H1 (cell line): ENCODE measurements around the gene GDPD3. TPM values are rescaled to one million over a fixed set of nuclear protein-coding genes. Genes with fewer than 3 reads are reported as not detected.

Experiments used
- CTCF ChIA-PET: fragments of 300-600 bp; sonication (Branson Sonifier 250); formaldehyde crosslinking; loops from one replicate; lab custom pipeline; 2021; ENCODE audit not compliant: partially characterized antibody; lab: Charles Lee
- POLR2A ChIA-PET: fragments of 300-600 bp; sonication (Branson Sonifier 250); formaldehyde crosslinking; loops from one replicate; lab custom pipeline; 2021; ENCODE audit warnings: inconsistent platforms; ENCODE audit not compliant: partially characterized antibody; lab: Charles Lee
- DNase-seq, 2 experiments: peaks; one replicate each; pipeline versions ENCODE4 v3.0.0 to v3.0.0-alpha.2; 2010 to 2022; ENCODE audit warnings: low spot score in 2 of 2, low read depth in 1 of 2, mixed read lengths in 1 of 2
- FAIRE-seq: peaks from 2 replicates; lab custom pipeline; 2011; peaks lifted over from hg19 to GRCh38; lab: Jason Lieb, UNC
- H2AFZ ChIP-seq: 2 replicates; pipeline ENCODE4 v1.8.1; 2012; ENCODE audit warnings: low read length, inconsistent platforms
- H2AK5ac ChIP-seq: 2 replicates; pipeline ENCODE4 v1.6.1; 2013; ENCODE audit warnings: low read depth, low read length
- H2BK120ac ChIP-seq: replicated peaks from 2 replicates; pipeline ENCODE3; 2013; ENCODE audit warnings: low read depth, low read length, inconsistent platforms
- H2BK12ac ChIP-seq: 2 replicates; pipeline ENCODE4 v1.6.1; 2013; ENCODE audit warnings: low read depth, low read length
- H2BK15ac ChIP-seq: 2 replicates; pipeline ENCODE4 v1.6.1; 2013; ENCODE audit warnings: low read length
- H2BK20ac ChIP-seq: 2 replicates; pipeline ENCODE4 v1.6.1; 2013; ENCODE audit warnings: low read length
- H2BK5ac ChIP-seq: 2 replicates; pipeline ENCODE4 v1.6.1; 2013; ENCODE audit warnings: low read depth, low read length
- H3K14ac ChIP-seq: 2 replicates; pipeline ENCODE4 v1.6.1; 2013; ENCODE audit warnings: inconsistent platforms; ENCODE audit not compliant: insufficient read length
- H3K18ac ChIP-seq: 2 replicates; pipeline ENCODE4 v1.6.1; 2013; ENCODE audit warnings: low read length; ENCODE audit errors: extremely low read depth
- H3K23ac ChIP-seq: 2 replicates; pipeline ENCODE4 v1.6.1; 2013; ENCODE audit warnings: inconsistent platforms; ENCODE audit not compliant: insufficient read length
- H3K23me2 ChIP-seq: 2 replicates; pipeline ENCODE4 v1.6.1; 2013; ENCODE audit warnings: low read depth, low read length
- H3K27ac ChIP-seq: 2 replicates; pipeline ENCODE4 v1.6.1; 2011; ENCODE audit warnings: low read depth, low read length, inconsistent platforms
- H3K27me3 ChIP-seq, 4 experiments: replicated peaks in 1 of 4; 1 replicate in 1 of 4; 2 replicates in 3 of 4; pipeline versions ENCODE4 v1.6.1 to v1.8.1; 2011 to 2013; ENCODE audit warnings: low read length in 3 of 4, mild to moderate bottlenecking in 3 of 4, inconsistent platforms in 2 of 4, mixed read lengths in 2 of 4, moderate library complexity in 1 of 4; ENCODE audit not compliant: control insufficient read depth in 3 of 4, insufficient read depth in 3 of 4; ENCODE audit errors: extremely low read depth in 1 of 4
- H3K36me3 ChIP-seq, 4 experiments: 2 replicates each; pipeline versions ENCODE4 v1.6.1 to v1.8.1; 2011 to 2013; ENCODE audit warnings: mild to moderate bottlenecking in 4 of 4, low read length in 3 of 4, moderate library complexity in 2 of 4, control low read depth in 1 of 4, inconsistent platforms in 1 of 4; ENCODE audit not compliant: insufficient read depth in 4 of 4, control insufficient read depth in 2 of 4
- H3K4ac ChIP-seq: replicated peaks from 2 replicates; pipeline ENCODE3; 2013; ENCODE audit warnings: low read length, low read depth, mixed read lengths, inconsistent platforms; ENCODE audit not compliant: insufficient read length
- H3K4me1 ChIP-seq, 4 experiments: replicated peaks in 1 of 4; 1 replicate in 1 of 4; 2 replicates in 3 of 4; pipeline versions ENCODE4 v1.6.1 to v1.8.1; 2011 to 2013; ENCODE audit warnings: low read length in 3 of 4, inconsistent platforms in 2 of 4, mixed read lengths in 1 of 4; ENCODE audit not compliant: insufficient read depth in 4 of 4, control insufficient read depth in 3 of 4
- H3K4me2 ChIP-seq, 2 experiments: 2 replicates each; pipeline versions ENCODE4 v1.6.1 to v1.8.1; 2011 to 2013; ENCODE audit warnings: low read depth in 2 of 2, low read length in 2 of 2, control low read depth in 1 of 2, inconsistent platforms in 1 of 2, mild to moderate bottlenecking in 1 of 2; ENCODE audit not compliant: insufficient read depth in 1 of 2
- H3K4me3 ChIP-seq, 4 experiments: fragments of 200-600, 300-600 bp in 1 of 4; sonication (generic), shearing (Covaris generic), sonication (Bioruptor Twin) in 1 of 4; 2 replicates each; pipeline versions ENCODE4 v1.5.1 to v1.8.1; 2011 to 2016; ENCODE audit warnings: low read length in 4 of 4, low read depth in 3 of 4, control low read depth in 2 of 4, inconsistent platforms in 2 of 4, mild to moderate bottlenecking in 2 of 4, mixed read lengths in 1 of 4, moderate library complexity in 1 of 4; ENCODE audit not compliant: insufficient read depth in 2 of 4; ENCODE audit errors: extremely low read depth in 1 of 4
- H3K56ac ChIP-seq: replicated peaks from 2 replicates; pipeline ENCODE3; 2013; ENCODE audit warnings: low read depth, mild to moderate bottlenecking, mixed read lengths, low read length, inconsistent platforms; ENCODE audit not compliant: insufficient read length
- H3K79me1 ChIP-seq: 2 replicates; pipeline ENCODE4 v1.6.1; 2013; ENCODE audit warnings: low read depth, low read length, control low read depth
- H3K79me2 ChIP-seq, 2 experiments: 2 replicates each; pipeline versions ENCODE4 v1.6.1 to v1.8.1; 2012 to 2013; ENCODE audit warnings: low read length in 2 of 2, mild to moderate bottlenecking in 2 of 2, inconsistent platforms in 1 of 2; ENCODE audit not compliant: insufficient read depth in 2 of 2, control insufficient read depth in 1 of 2
- H3K9ac ChIP-seq, 4 experiments: replicated peaks in 1 of 4; 1 replicate in 1 of 4; 2 replicates in 3 of 4; pipeline versions ENCODE4 v1.6.1 to v1.8.1; 2011 to 2013; ENCODE audit warnings: low read depth in 3 of 4, low read length in 3 of 4, control low read depth in 2 of 4, mild to moderate bottlenecking in 2 of 4, moderate library complexity in 2 of 4, inconsistent platforms in 1 of 4; ENCODE audit errors: extremely low read depth in 1 of 4
- H3K9me3 ChIP-seq, 2 experiments: 2 replicates each; pipeline versions ENCODE4 v1.6.1 to v1.8.1; 2012 to 2013; ENCODE audit warnings: mild to moderate bottlenecking in 2 of 2, moderate library complexity in 2 of 2, control low read depth in 1 of 2, inconsistent platforms in 1 of 2, low read depth in 1 of 2, low read length in 1 of 2, mixed read lengths in 1 of 2; ENCODE audit not compliant: insufficient read depth in 2 of 2
- H4K20me1 ChIP-seq, 2 experiments: replicated peaks in 1 of 2; 2 replicates each; pipeline versions ENCODE3 to v1.8.1; 2011 to 2013; ENCODE audit warnings: inconsistent platforms in 2 of 2, low read length in 2 of 2, mild to moderate bottlenecking in 1 of 2; ENCODE audit not compliant: insufficient read depth in 2 of 2, control insufficient read depth in 1 of 2
- H4K5ac ChIP-seq: 2 replicates; pipeline ENCODE4 v1.6.1; 2013; ENCODE audit warnings: low read length, low read depth, mixed read lengths, inconsistent platforms; ENCODE audit not compliant: insufficient read length
- H4K8ac ChIP-seq: 2 replicates; pipeline ENCODE4 v1.8.0; 2013; ENCODE audit warnings: mild to moderate bottlenecking, moderate library complexity, low read length, inconsistent platforms; ENCODE audit not compliant: insufficient read depth; ENCODE audit errors: extremely low read depth
- H4K91ac ChIP-seq: replicated peaks from 2 replicates; pipeline ENCODE3; 2013; ENCODE audit warnings: low read length, mixed read lengths, inconsistent platforms; ENCODE audit not compliant: insufficient read length
- BCL11A ChIP-seq, 2 experiments: IDR thresholded peaks; one replicate each; pipeline ENCODE4 v1.6.1; 2011; ENCODE audit warnings: low read depth in 2 of 2, low read length in 2 of 2, mild to moderate bottlenecking in 2 of 2
- CBX8 ChIP-seq: fragments of 300-800, 300-1000 bp; sonication (generic); IDR thresholded peaks from 2 replicates; pipeline ENCODE4 v1.7.1; 2016; ENCODE audit warnings: low read depth, low read length, borderline replicate concordance
- CEBPB ChIP-seq: IDR thresholded peaks from 2 replicates; pipeline ENCODE4 v1.6.1; 2012; ENCODE audit warnings: low read depth, low read length
- CHD1 ChIP-seq: IDR thresholded peaks from 2 replicates; pipeline ENCODE4 v1.6.1; 2012; ENCODE audit warnings: low read depth, low read length, improper control_type of control experiment
- EGR1 ChIP-seq: IDR thresholded peaks from 2 replicates; pipeline ENCODE4 v1.6.1; 2011; ENCODE audit warnings: low read depth, low read length, borderline replicate concordance
- GABPA ChIP-seq: IDR thresholded peaks from 2 replicates; pipeline ENCODE4 v1.6.1; 2011; ENCODE audit warnings: mild to moderate bottlenecking, low read length, moderate library complexity, borderline replicate concordance; ENCODE audit not compliant: insufficient read depth
- HDAC6 ChIP-seq: IDR thresholded peaks from one replicate; pipeline ENCODE4 v1.7.1; 2012; ENCODE audit warnings: low read depth, mild to moderate bottlenecking, inconsistent platforms, low read length, moderate library complexity
- RFX5 ChIP-seq: IDR thresholded peaks from 2 replicates; pipeline ENCODE4 v1.6.1; 2011; ENCODE audit warnings: low read depth, low read length, improper control_type of control experiment, borderline replicate concordance
- SIN3A ChIP-seq, 2 experiments: IDR thresholded peaks in 1 of 2; conservative IDR thresholded peaks in 1 of 2; 2 replicates each; pipeline ENCODE4 v1.6.1; 2011 to 2012; ENCODE audit warnings: low read length in 2 of 2, improper control_type of control experiment in 1 of 2, low read depth in 1 of 2, mild to moderate bottlenecking in 1 of 2
- SP1 ChIP-seq: IDR thresholded peaks from 2 replicates; pipeline ENCODE4 v1.6.1; 2011; ENCODE audit warnings: low read depth, low read length
- TAF1 ChIP-seq: IDR thresholded peaks from 2 replicates; pipeline ENCODE4 v1.6.1; 2011; ENCODE audit warnings: mild to moderate bottlenecking, low read depth, low read length
- YY1 ChIP-seq: IDR thresholded peaks from 2 replicates; pipeline ENCODE4 v1.6.1; 2011; ENCODE audit warnings: low read depth, mild to moderate bottlenecking, low read length
- WGBS, 2 experiments: shearing (Covaris generic) in 1 of 2; methylation state at CpG; one replicate each; pipeline versions ENCODE4 v1.1.6 to v1.1.7; 2013 to 2015; ENCODE audit warnings: low lambda C conversion rate in 2 of 2, mixed read lengths in 2 of 2, inconsistent platforms in 1 of 2, low coverage in 1 of 2, missing lambda C conversion rate in 1 of 2; ENCODE audit not compliant: insufficient replicate concordance in 2 of 2, insufficient coverage in 1 of 2, insufficient read length in 1 of 2; ENCODE audit errors: extremely low coverage in 1 of 2, missing lambda C conversion rate in 1 of 2; 5-methylcytosine and 5-hydroxymethylcytosine counted together
- polyA plus RNA-seq, 7 experiments: library from polyadenylated mRNA; depleted of rRNA in 3 of 7; stranded (reverse) in 5 of 7; unstranded in 2 of 7; fragments of >200 nt in 5 of 7; fragments of 200-250 nt in 2 of 7; gene quantifications; 1 replicate in 5 of 7; 2 replicates in 1 of 7; 4 replicates in 1 of 7; pipeline versions ENCODE4 v1.2.1 to v1.2.3, GENCODE V29; 2011 to 2013; ENCODE audit warnings: missing spikeins in 2 of 7, mixed read lengths in 2 of 7
- total RNA-seq: library from RNA; stranded (reverse); fragmentation: NEBNext Ultra II Directional; extraction: Animal tissue kit (Norgen Biotek cat#: 25700); gene quantifications from 2 replicates; pipeline ENCODE4 v1.2.1, GENCODE V29; 2021
- TF ChIP-seq, protein P1 (sequence below): IDR thresholded peaks from 2 replicates; pipeline ENCODE4 v1.6.1; 2012; ENCODE audit warnings: inconsistent platforms

GDPD3 gene
- total and polyA plus RNA-seq, 2 of the 8 experiments (the other 6 are each of a cell fraction or from before 2014, with no cell fraction given), result 0.20 TPM; not detected in 1

DNA sequence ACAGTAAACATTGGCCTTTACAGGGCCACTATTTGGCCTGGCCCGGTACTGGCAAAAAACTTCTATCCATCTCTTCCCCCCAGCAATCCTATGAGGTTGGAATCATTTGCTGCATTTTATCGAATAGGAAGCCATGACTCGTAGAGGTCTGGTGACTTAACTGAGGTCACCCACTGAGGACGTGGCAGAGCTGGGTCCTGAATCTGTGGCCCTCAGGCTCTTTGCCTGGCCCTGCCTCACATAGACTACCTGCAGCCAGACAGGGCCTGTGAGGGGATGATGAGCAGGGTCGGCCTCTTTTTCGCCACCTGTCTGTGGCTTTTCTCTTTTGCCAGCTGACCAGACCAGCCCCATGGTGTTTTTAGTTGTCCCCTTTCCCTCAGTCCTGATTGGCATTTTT lies 35.7 kb downstream of the GDPD3 start:
- Histone ChIP-seq H3K4ac (no peak overlapping the region), H3K14ac (no peak overlapping the region), H3K27ac (no peak overlapping the region), H3K79me1 (peaks cover 12% of the 10 kb centered on the region), H4K8ac (no peak overlapping the region), H3K56ac (no peak overlapping the region), H2BK120ac (no peak overlapping the region), H3K4me1 (peaks cover 0 to 7% (median 1%) of the 10 kb centered on the region in 4 experiments; a peak in 2 of 7 replicates), H3K27me3 (no peaks in the 10 kb centered on the region), H2BK20ac (no peak overlapping the region), H4K20me1 (peaks cover 12 to 28% of the 10 kb centered on the region in 2 experiments), H2BK12ac (no peak overlapping the region), H2BK5ac (no peak overlapping the region), H3K4me2 (no peak overlapping the region; a peak in 1 of 4 replicates), H4K5ac (no peak overlapping the region), H3K23ac (no peak overlapping the region), H3K79me2 (peaks cover 11 to 35% of the 10 kb centered on the region in 2 experiments), H2AK5ac (no peak overlapping the region), H3K4me3 (no peak overlapping the region), H2BK15ac (no peak overlapping the region), H3K18ac (no peak overlapping the region), H2AFZ (no peak overlapping the region), H3K36me3 (peaks cover 12 to 35% (median 19%) of the 10 kb centered on the region in 4 experiments; a peak in 5 of 8 replicates), H4K91ac (no peak overlapping the region), H3K9me3 (no peaks in the 10 kb centered on the region), H3K23me2 (peaks cover 7% of the 10 kb centered on the region; the same call in 1 of the 2 replicates), H3K9ac (peak overlapping the region in 1 of 4 experiments; percentile 48; a peak in 2 of 7 replicates)
- ChIA-PET POLR2A (interaction anchor here (0.6 to 21.2 kb wide), 3 partner anchors 9 to 72 kb away, joined by 3 to 353 read pairs (median 151); partner anchors contain the start of genes ALDOA, TBX6 and YPEL3), CTCF (interaction anchor here (1.2 to 5.9 kb wide), 4 partner anchors 11 to 34 kb away, joined by 3 to 46 read pairs (median 7); partner anchors contain the start of gene TBX6)
- DNase-seq, result no peak
- no peak for FAIRE-seq
- WGBS, 2 experiments, result 90% methylated on average over 6 of the region's 6 CpGs; no CpG with 5 or more reads in 1 of the 2 experiments
- TF ChIP-seq GABPA (no peak), SIN3A (conservative IDR thresholded peaks at IDR 0.05 in 1 of 2, IDR thresholded peaks at IDR 0.05 in 1 of 2; ENCODE audit: low read depth in 1 of 2, low read length in 2 of 2) (no peak), BCL11A (IDR thresholded peaks at IDR 0.05; ENCODE audit: low read depth in 2 of 2, low read length in 2 of 2) (no peak), CEBPB (no peak), RFX5 (no peak), TAF1 (no peak), EGR1 (no peak), HDAC6 (no peak), YY1 (no peak), CBX8 (no peak), CHD1 (no peak), SP1 (no peak)
- TF ChIP-seq, protein P1, sequence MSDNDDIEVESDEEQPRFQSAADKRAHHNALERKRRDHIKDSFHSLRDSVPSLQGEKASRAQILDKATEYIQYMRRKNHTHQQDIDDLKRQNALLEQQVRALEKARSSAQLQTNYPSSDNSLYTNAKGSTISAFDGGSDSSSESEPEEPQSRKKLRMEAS, result no peak
